OCI-LY1 (cell line): ENCODE measurements around the gene PALD1.

Experiments used
- CTCF ChIP-seq: fragments of 200-600 bp; sonication (generic), shearing (Covaris generic); IDR thresholded peaks from 2 replicates; pipeline ENCODE4 v1.5.1; 2017; ENCODE audit warnings: mild to moderate bottlenecking, antibody characterized with exemption, low read length, moderate library complexity, mixed read lengths
- EZH2 ChIP-seq: fragments of 200-600 bp; sonication (generic), shearing (Covaris generic); IDR thresholded peaks from 2 replicates; pipeline ENCODE4 v1.8.0; 2017; ENCODE audit warnings: borderline replicate concordance, mixed run types, mild to moderate bottlenecking, antibody characterized with exemption, low read length, moderate library complexity, mixed read lengths

- TF ChIP-seq CTCF (peak; percentile 75; the same call in 1 of the 2 replicates), EZH2 (no peak)
These were observed 59.0 kb downstream of the PALD1 start for GRCh38 chr10:70537398-70538194.
